ENCODE data around the gene C9orf40. TPM values are rescaled to one million over a fixed set of nuclear protein-coding genes. Genes with fewer than 3 reads are reported as not detected.

C9orf40 gene
- polyA plus RNA-seq, 1 donor, result 23.2 TPM

DNA sequence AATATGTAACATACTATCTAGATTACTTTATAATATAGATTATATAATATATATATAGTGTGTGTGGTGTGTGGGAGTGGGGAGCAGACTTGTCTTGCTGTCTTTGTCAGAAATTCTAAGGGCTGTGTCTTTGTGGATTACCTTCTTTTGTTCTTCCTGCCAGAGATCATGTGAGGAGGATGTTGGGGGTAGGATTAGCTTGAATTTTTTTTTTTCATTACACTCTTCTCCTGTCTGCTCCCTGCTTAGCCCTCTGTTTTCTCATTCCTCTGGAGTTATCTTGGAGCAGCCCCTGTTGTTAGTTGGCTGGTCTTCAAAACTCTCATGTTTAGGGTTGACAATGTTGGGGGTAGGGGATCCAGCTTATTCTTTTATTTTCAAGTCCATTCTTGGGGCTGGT is 21.0 kb upstream of the C9orf40 start:
- Histone ChIP-seq H3K27ac (ENCODE audit: low read length) (no peak overlapping the region), H3K4me3 (ENCODE audit: low read length) (no peak overlapping the region), H3K27me3 (ENCODE audit: control insufficient read depth, insufficient read depth, low read length) (no peaks in the 10 kb centered on the region), H3K9me3 (ENCODE audit: control insufficient read depth, low read depth, low read length) (peaks cover 8% of the 10 kb centered on the region), H3K4me1 (ENCODE audit: control insufficient read depth, insufficient read depth, low read length) (no peaks in the 10 kb centered on the region), H3K36me3 (ENCODE audit: control insufficient read depth, insufficient read depth, low read length) (peaks cover under 1% of the 10 kb centered on the region)
- no peak for DNase-seq

DNA sequence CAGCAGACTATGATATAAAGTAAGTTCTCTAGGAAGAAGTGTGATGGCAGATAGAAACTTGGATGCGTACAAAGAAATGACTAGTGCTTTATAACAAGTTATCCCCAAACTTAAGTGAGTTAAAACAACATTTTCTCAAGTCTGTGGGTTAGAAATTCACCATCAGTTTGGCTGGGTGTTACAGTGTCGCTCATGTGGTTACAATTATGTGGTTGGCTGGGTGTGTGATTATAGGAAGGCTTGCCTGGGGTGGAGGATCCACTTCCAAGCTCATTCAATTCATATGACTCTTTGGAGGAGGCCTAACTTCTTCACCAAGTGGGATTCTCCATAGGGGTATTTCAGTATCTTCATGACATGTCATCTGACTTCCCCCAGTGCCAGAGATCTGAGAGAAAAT is 10.3 kb upstream of the C9orf40 start:
- Histone ChIP-seq H3K27ac (ENCODE audit: low read length) (no peak overlapping the region), H3K4me1 (ENCODE audit: control insufficient read depth, insufficient read depth, low read length) (no peaks in the 10 kb centered on the region), H3K9me3 (ENCODE audit: control insufficient read depth, low read depth, low read length) (peaks cover 28% of the 10 kb centered on the region), H3K36me3 (ENCODE audit: control insufficient read depth, insufficient read depth, low read length) (no peaks in the 10 kb centered on the region), H3K4me3 (ENCODE audit: low read length) (no peak overlapping the region), H3K27me3 (ENCODE audit: control insufficient read depth, insufficient read depth, low read length) (no peaks in the 10 kb centered on the region)
- 100% methylated on average over 1 of the region's 2 CpGs for WGBS (ENCODE audit: insufficient coverage, low lambda C conversion rate)
- no peak for DNase-seq

DNA sequence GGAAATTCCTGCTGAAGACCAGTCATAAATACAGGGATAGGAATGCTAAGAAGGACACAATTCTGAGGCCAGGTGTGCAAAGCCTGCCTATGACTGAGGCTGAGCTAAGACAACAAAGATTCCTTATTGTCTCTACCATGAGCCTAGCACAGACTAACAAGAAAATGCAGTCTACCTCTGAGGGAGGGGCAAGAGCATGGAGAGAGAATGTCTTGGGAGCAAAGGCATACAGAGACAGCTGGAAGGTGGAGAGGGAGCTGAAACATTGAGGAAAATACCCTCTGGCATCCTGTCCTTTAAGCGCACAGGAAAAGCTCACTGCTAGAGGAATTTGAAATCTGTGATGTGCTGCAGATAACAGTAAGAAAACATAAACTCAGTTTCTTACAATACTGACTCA is 8.8 kb upstream of the C9orf40 start:
- no peak overlapping the region for H3K27ac ChIP-seq (ENCODE audit: low read length)
- WGBS (ENCODE audit: insufficient coverage, low lambda C conversion rate), result 100% methylated on average over 1 of the region's 1 CpG
- H3K4me1 ChIP-seq (ENCODE audit: control insufficient read depth, insufficient read depth, low read length), result no peaks in the 10 kb centered on the region
- no peaks in the 10 kb centered on the region for H3K36me3 ChIP-seq (ENCODE audit: control insufficient read depth, insufficient read depth, low read length)
- DNase-seq, result no peak
- H3K27me3 ChIP-seq (ENCODE audit: control insufficient read depth, insufficient read depth, low read length), result no peaks in the 10 kb centered on the region
- peaks cover 28% of the 10 kb centered on the region for H3K9me3 ChIP-seq (ENCODE audit: control insufficient read depth, low read depth, low read length)
- no peak overlapping the region for H3K4me3 ChIP-seq (ENCODE audit: low read length)

DNA sequence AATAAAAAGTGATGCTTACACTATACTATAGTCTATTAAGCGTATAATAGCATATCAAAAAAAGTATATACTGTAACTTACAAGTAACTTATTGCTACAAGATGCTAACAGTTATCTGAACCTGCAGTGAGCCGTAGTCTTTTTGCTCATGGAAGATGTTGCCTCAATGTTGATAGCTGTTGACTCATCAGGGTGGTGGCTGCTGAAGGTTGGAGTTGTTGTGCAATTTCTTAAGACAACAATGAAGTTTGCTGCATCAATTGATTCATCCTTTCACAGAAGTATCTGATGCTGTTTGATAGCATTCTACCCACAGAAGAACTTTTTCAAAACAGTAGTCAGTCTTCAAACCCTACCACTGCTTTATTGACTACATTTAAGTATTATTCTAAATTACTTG is 7.8 kb upstream of the C9orf40 start:
- no CpG with 5 or more reads among the region's 2 CpGs for WGBS (ENCODE audit: insufficient coverage, low lambda C conversion rate)
- no peak overlapping the region for H3K27ac ChIP-seq (ENCODE audit: low read length)

DNA sequence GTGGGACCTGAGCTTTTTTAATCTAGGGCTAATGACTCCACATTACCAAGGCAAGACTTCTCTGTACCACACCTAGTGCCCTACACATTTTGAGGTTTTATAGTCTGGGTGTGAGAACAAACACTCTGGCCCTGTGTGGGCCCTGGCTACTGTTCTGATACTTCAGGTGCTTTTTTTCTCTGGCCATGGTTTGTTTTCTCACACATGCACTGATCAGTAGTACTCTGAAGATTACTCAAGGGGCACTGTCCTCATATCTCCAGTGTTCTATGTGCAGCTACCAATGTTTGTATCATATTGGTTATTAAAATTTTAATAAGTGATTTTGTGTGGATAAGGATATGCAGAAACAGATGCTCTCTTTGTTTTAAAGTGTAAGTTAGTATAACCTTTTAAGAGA is 5.9 kb upstream of the C9orf40 start:
- no peaks in the 10 kb centered on the region for H3K27me3 ChIP-seq (ENCODE audit: control insufficient read depth, insufficient read depth, low read length)
- DNase-seq, result no peak
- no peak overlapping the region for H3K27ac ChIP-seq (ENCODE audit: low read length)
- H3K4me1 ChIP-seq (ENCODE audit: control insufficient read depth, insufficient read depth, low read length), result no peaks in the 10 kb centered on the region
- peaks cover 15% of the 10 kb centered on the region for H3K9me3 ChIP-seq (ENCODE audit: control insufficient read depth, low read depth, low read length)
- no peak overlapping the region for H3K4me3 ChIP-seq (ENCODE audit: low read length)
- no peaks in the 10 kb centered on the region for H3K36me3 ChIP-seq (ENCODE audit: control insufficient read depth, insufficient read depth, low read length)

More for the DNA sequence above, 7.8 kb upstream of the C9orf40 start:
- H3K27me3 ChIP-seq (ENCODE audit: control insufficient read depth, insufficient read depth, low read length), result no peaks in the 10 kb centered on the region
- peak; percentile 15 to 29 for DNase-seq
- H3K4me1 ChIP-seq (ENCODE audit: control insufficient read depth, insufficient read depth, low read length), result no peaks in the 10 kb centered on the region
- no peaks in the 10 kb centered on the region for H3K36me3 ChIP-seq (ENCODE audit: control insufficient read depth, insufficient read depth, low read length)
- H3K4me3 ChIP-seq (ENCODE audit: low read length), result no peak overlapping the region
- H3K9me3 ChIP-seq (ENCODE audit: control insufficient read depth, low read depth, low read length), result peaks cover 28% of the 10 kb centered on the region

DNA sequence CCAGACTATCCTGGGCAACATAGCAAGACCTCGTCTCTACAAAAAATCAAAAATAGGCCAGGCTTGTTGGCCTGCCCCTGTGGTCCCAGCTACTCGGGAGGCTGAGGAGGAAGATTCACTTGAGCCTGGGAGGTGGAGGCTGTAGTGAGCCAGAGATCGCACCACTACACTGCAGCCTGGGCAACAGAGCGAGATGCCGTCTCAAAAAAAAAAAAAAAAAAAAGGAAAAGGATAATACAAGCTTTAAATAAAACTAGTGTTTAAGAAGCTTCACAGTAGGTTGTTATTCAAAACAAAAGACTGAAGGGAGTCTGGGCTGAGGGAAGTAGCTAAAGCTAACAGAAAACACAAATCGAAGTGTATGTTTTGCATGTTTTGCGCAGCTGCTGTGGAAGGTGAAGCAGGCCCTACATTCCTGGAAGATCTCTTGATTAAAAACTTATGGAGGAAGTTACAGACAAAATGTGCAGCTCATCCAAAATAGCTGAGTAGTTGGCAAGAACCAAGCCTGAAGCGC is 581 bp upstream of the C9orf40 start:
- no peaks in the 10 kb centered on the region for H3K27me3 ChIP-seq (ENCODE audit: control insufficient read depth, insufficient read depth, low read length)
- WGBS (ENCODE audit: insufficient coverage, low lambda C conversion rate), result 90% methylated on average over 2 of the region's 8 CpGs
- H3K27ac ChIP-seq (ENCODE audit: low read length), result peak overlapping the region; percentile 98
- peak overlapping the region; percentile 95 for H3K4me3 ChIP-seq (ENCODE audit: low read length)
- H3K9me3 ChIP-seq (ENCODE audit: control insufficient read depth, low read depth, low read length), result no peaks in the 10 kb centered on the region
- peaks cover 7% of the 10 kb centered on the region for H3K4me1 ChIP-seq (ENCODE audit: control insufficient read depth, insufficient read depth, low read length)
- H3K36me3 ChIP-seq (ENCODE audit: control insufficient read depth, insufficient read depth, low read length), result no peaks in the 10 kb centered on the region
- peak in 1 of 2 donors; percentile 43 for DNase-seq

DNA sequence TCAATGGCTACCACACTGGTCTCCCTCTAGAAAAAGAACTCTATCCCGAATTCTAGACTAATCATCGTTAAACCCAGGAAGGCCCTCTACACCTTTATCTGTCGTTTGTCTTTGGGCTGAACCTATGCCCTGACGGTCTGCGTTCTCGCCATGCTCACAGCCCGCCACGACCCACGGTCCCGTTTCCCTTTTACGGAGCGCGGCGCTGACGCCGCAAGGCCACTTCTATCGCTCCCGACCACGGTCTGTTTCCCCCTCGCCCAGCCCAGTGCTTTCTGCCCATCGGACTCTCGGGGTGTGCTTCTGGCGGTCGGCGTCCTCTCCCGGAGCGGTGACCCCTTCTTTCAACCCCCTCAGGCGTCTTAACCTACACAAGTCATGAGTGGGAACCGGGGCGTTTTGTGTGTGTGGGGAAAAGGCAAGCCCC is 974 bp downstream of the C9orf40 start:
- Histone ChIP-seq H3K9me3 (ENCODE audit: control insufficient read depth, low read depth, low read length) (no peaks in the 10 kb centered on the region), H3K4me1 (ENCODE audit: control insufficient read depth, insufficient read depth, low read length) (peaks cover 7% of the 10 kb centered on the region), H3K27ac (ENCODE audit: low read length) (peak overlapping the region; percentile 97), H3K4me3 (ENCODE audit: low read length) (peak overlapping the region; percentile 95), H3K27me3 (ENCODE audit: control insufficient read depth, insufficient read depth, low read length) (no peaks in the 10 kb centered on the region), H3K36me3 (ENCODE audit: control insufficient read depth, insufficient read depth, low read length) (no peaks in the 10 kb centered on the region)
- WGBS (ENCODE audit: insufficient coverage, low lambda C conversion rate), result no CpG with 5 or more reads among the region's 30 CpGs
- DNase-seq, result peak; percentile 26 to 78

DNA sequence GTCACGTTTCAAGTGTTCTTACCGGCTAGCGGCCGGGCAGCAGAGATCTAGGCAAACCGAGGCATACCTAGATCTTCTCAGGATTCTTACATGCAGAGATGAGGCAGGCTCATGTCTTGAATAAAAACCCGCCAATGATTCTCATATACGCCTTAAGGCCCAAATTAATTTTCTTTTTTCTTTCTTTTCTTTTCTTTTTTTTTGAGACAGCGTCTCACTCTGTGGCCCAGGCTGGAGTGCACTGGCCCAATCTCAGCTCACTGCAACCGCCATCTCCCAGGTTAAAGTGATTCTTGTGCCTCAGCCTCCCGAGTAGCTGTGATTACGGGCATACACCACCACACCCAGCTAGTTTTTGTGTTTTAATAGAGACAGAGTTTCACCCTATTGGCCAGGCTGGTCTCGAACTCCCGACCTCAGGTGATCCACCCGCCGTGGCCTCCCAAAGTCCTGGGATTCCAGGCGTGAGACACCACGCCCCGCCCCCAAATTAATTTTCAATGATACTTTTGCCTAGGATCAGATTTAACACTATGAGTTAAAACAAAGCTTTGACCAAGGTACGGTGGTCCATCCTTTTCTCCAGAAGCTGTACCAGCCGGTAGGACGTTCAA is 1.5 kb downstream of the C9orf40 start:
- no CpG with 5 or more reads among the region's 21 CpGs for WGBS (ENCODE audit: insufficient coverage, low lambda C conversion rate)
- DNase-seq, result no peak
- peak overlapping the region; percentile 95 for H3K4me3 ChIP-seq (ENCODE audit: low read length)
- H3K27me3 ChIP-seq (ENCODE audit: control insufficient read depth, insufficient read depth, low read length), result no peaks in the 10 kb centered on the region
- H3K27ac ChIP-seq (ENCODE audit: low read length), result peak overlapping the region; percentile 97
- H3K9me3 ChIP-seq (ENCODE audit: control insufficient read depth, low read depth, low read length), result no peaks in the 10 kb centered on the region
- H3K4me1 ChIP-seq (ENCODE audit: control insufficient read depth, insufficient read depth, low read length), result peaks cover 7% of the 10 kb centered on the region
- H3K36me3 ChIP-seq (ENCODE audit: control insufficient read depth, insufficient read depth, low read length), result no peaks in the 10 kb centered on the region

DNA sequence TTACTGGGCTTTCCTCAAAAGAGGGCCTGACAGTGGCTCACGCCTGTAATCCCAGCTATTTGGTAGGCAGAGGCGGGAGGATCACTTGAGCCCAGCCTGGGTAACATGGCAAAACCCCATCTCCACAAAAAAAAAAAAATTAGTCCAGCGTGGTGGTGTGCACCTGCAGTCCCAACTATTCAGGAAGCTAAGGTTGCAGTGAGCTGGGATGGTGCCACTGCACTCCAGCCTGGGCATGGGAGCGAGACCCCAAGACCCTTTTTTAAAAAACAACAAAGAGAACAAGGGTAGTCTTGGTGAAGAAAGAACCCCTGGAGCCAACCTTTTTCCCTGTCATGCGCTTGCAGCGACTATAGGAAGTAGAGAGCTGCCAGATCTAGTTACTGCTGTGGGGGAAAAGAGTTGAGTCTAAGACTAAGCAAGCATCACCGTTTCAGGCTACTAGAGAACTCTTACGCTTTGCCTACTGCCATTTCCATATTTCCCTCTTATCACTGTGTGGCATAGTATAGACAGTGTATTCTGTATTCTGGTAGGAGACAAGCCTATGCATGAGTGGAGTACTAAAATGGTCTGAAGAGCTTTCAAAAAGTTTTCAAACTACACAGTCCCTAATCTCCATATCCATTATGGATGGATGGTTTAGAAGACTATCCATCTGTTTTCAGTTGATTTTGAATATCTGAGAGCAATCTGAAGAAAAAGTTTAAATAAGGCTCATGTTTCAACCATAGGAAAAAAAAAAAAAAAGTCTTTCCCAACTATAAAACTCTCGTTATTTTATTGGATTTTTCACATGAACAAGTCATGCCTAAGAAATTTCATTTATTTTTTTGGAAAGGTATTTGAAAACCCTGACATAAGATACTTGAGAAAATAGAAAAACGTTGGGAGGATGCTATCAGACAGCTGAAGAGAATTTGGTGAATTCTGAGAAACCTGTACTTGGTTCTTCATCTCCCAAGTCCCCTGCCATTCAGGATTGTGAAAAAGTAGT is 2.6 kb downstream of the C9orf40 start:
- WGBS (ENCODE audit: insufficient coverage, low lambda C conversion rate), result 87% methylated on average over 3 of the region's 10 CpGs
- Histone ChIP-seq H3K36me3 (ENCODE audit: control insufficient read depth, insufficient read depth, low read length) (no peaks in the 10 kb centered on the region), H3K9me3 (ENCODE audit: control insufficient read depth, low read depth, low read length) (no peaks in the 10 kb centered on the region), H3K27ac (ENCODE audit: low read length) (peak overlapping the region; percentile 39), H3K4me3 (ENCODE audit: low read length) (no peak overlapping the region), H3K4me1 (ENCODE audit: control insufficient read depth, insufficient read depth, low read length) (peaks cover 7% of the 10 kb centered on the region), H3K27me3 (ENCODE audit: control insufficient read depth, insufficient read depth, low read length) (no peaks in the 10 kb centered on the region)
- peak in 1 of 2 donors; percentile 26 for DNase-seq

DNA sequence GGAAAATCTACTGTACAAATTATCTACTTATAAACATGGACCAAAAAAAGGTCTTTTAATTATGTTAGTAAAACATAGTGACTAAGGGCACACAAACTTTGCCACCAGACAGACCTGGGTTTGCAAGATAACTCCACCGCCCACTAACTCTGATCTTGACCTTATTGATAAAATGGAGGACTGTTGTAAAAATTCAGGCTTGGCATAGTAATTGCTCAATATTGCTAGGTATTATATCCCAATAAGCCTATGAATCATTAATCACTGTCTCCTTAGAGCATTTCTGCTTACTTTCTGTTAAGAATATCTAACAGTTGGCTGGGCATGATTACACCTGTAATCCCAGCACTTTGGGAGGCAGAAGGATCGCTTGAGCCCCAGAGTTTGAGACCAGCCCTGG is 3.8 kb downstream of the C9orf40 start:
- Histone ChIP-seq H3K4me3 (ENCODE audit: low read length) (no peak overlapping the region), H3K27me3 (ENCODE audit: control insufficient read depth, insufficient read depth, low read length) (no peaks in the 10 kb centered on the region), H3K4me1 (ENCODE audit: control insufficient read depth, insufficient read depth, low read length) (peaks cover 8% of the 10 kb centered on the region), H3K9me3 (ENCODE audit: control insufficient read depth, low read depth, low read length) (no peaks in the 10 kb centered on the region), H3K27ac (ENCODE audit: low read length) (peak overlapping the region; percentile 39), H3K36me3 (ENCODE audit: control insufficient read depth, insufficient read depth, low read length) (no peaks in the 10 kb centered on the region)
- peak; percentile 8 to 53 for DNase-seq
- WGBS (ENCODE audit: insufficient coverage, low lambda C conversion rate), result 14% methylated on average over 1 of the region's 2 CpGs

All from large intestine (tissue), 3 donors.